ENCODE results near the gene PTCD2. TPM values are rescaled to one million over a fixed set of nuclear protein-coding genes. Genes with fewer than 3 reads are reported as not detected.
A peak's percentile ranks its signal among the peaks of the same experiment; 100 is the strongest.
"Not testable (repeated sequence)": the region's sequence is repeated elsewhere in the genome, so short reads cannot be mapped to it uniquely, and the experiment has no call there.

Gene PTCD2
- total RNA-seq, 1 donor from 2014 or later: 9.4 TPM

GRCh38 chr5:72296256-72296655 is 23.9 kb upstream of the PTCD2 start:
- Mint-ChIP-seq H3K4me3 (ENCODE audit: unreplicated experiment) (no peak overlapping the region), H3K4me1 (ENCODE audit: unreplicated experiment) (peaks cover 35% of the 10 kb centered on the region), H3K27ac (ENCODE audit: unreplicated experiment) (no peak overlapping the region), H3K36me3 (ENCODE audit: unreplicated experiment) (peaks cover 26% of the 10 kb centered on the region), H3K27me3 (ENCODE audit: unreplicated experiment) (no peaks in the 10 kb centered on the region), H3K9me3 (ENCODE audit: unreplicated experiment) (no peaks in the 10 kb centered on the region)
- no peak for DNase-seq (ENCODE audit: extremely low spot score, unreplicated experiment)
- no peak for TF ChIP-seq CTCF (IDR thresholded peaks at IDR 0.05)

GRCh38 chr5:72298136-72298535 is 22.0 kb upstream of the PTCD2 start:
- not testable (repeated sequence) for H3K9me3 Mint-ChIP-seq (ENCODE audit: unreplicated experiment); H3K27me3 Mint-ChIP-seq (ENCODE audit: unreplicated experiment); DNase-seq (ENCODE audit: extremely low spot score, unreplicated experiment); H3K4me3 Mint-ChIP-seq (ENCODE audit: unreplicated experiment)
- Mint-ChIP-seq H3K36me3 (ENCODE audit: unreplicated experiment) (peaks cover 26% of the 10 kb centered on the region), H3K27ac (ENCODE audit: unreplicated experiment) (peak overlapping the region; percentile 19), H3K4me1 (ENCODE audit: unreplicated experiment) (peaks cover 45% of the 10 kb centered on the region)

- Mint-ChIP-seq H3K4me1 (ENCODE audit: unreplicated experiment) (peaks cover 39% of the 10 kb centered on the region), H3K36me3 (ENCODE audit: unreplicated experiment) (peaks cover 30% of the 10 kb centered on the region), H3K27me3 (ENCODE audit: unreplicated experiment) (no peaks in the 10 kb centered on the region), H3K9me3 (ENCODE audit: unreplicated experiment) (no peaks in the 10 kb centered on the region), H3K4me3 (ENCODE audit: unreplicated experiment) (no peak overlapping the region), H3K27ac (ENCODE audit: unreplicated experiment) (no peak overlapping the region)
- DNase-seq (ENCODE audit: extremely low spot score, unreplicated experiment): no peak
- TF ChIP-seq CTCF (IDR thresholded peaks at IDR 0.05): no peak
Observed at GRCh38 chr5:72298711-72299110, 21.5 kb upstream of the PTCD2 start.

GRCh38 chr5:72300590-72301339 is 19.4 kb upstream of the PTCD2 start:
- Mint-ChIP-seq H3K4me3 (ENCODE audit: unreplicated experiment) (no peak overlapping the region), H3K27me3 (ENCODE audit: unreplicated experiment) (no peaks in the 10 kb centered on the region), H3K4me1 (ENCODE audit: unreplicated experiment) (peaks cover 37% of the 10 kb centered on the region), H3K27ac (ENCODE audit: unreplicated experiment) (no peak overlapping the region), H3K36me3 (ENCODE audit: unreplicated experiment) (peaks cover 22% of the 10 kb centered on the region), H3K9me3 (ENCODE audit: unreplicated experiment) (no peaks in the 10 kb centered on the region)
- no peak for DNase-seq (ENCODE audit: extremely low spot score, unreplicated experiment)
- no peak for TF ChIP-seq CTCF (IDR thresholded peaks at IDR 0.05)

- Mint-ChIP-seq H3K27me3 (ENCODE audit: unreplicated experiment) (no peaks in the 10 kb centered on the region), H3K4me3 (ENCODE audit: unreplicated experiment) (no peak overlapping the region), H3K4me1 (ENCODE audit: unreplicated experiment) (peaks cover 38% of the 10 kb centered on the region), H3K27ac (ENCODE audit: unreplicated experiment) (no peak overlapping the region), H3K36me3 (ENCODE audit: unreplicated experiment) (peaks cover 18% of the 10 kb centered on the region), H3K9me3 (ENCODE audit: unreplicated experiment) (no peaks in the 10 kb centered on the region)
- TF ChIP-seq CTCF (IDR thresholded peaks at IDR 0.05): no peak
- DNase-seq (ENCODE audit: extremely low spot score, unreplicated experiment): no peak
Observed at GRCh38 chr5:72301557-72301956, 18.6 kb upstream of the PTCD2 start.

Data from osteocyte (in vitro differentiated cells).